Measurements from ENCODE around the gene MTHFSD. TPM values are rescaled to one million over a fixed set of nuclear protein-coding genes. Genes with fewer than 3 reads are reported as not detected.
A peak's percentile ranks its signal among the peaks of the same experiment; 100 is the strongest.

Gene MTHFSD
- polyA plus RNA-seq, 1 donor (not counting 4 experiments of a cell fraction or from before 2014, with no cell fraction given), result 14.7 TPM

- no peak for DNase-seq (ENCODE audit: low read depth, low spot score)
- H3K4me2 ChIP-seq (ENCODE audit: control insufficient read depth, extremely low read depth, insufficient read depth, low read depth, low read length), result peak within 1 kb of the TSS; percentile 46
- H3K4me1 ChIP-seq (ENCODE audit: control insufficient read depth, extremely low read depth, insufficient read depth, low read length), result peaks cover 4% of the 10 kb centered on the region
- peak within 1 kb of the TSS; percentile 37 for H2AFZ ChIP-seq (ENCODE audit: control insufficient read depth, low read length)
- no peaks in the 10 kb centered on the region for H3K9me3 ChIP-seq (ENCODE audit: control insufficient read depth, low read depth, low read length)
- H4K20me1 ChIP-seq (ENCODE audit: control insufficient read depth, extremely low read depth, insufficient read depth, low read length), result peaks cover 2% of the 10 kb centered on the region
- H3K27me3 ChIP-seq (ENCODE audit: control insufficient read depth, extremely low read depth, insufficient read depth, low read length), result peaks cover 98% of the 10 kb centered on the region
- TF ChIP-seq CTCF (optimal IDR thresholded peaks at IDR 0.05 in 1 of 3, IDR thresholded peaks at IDR 0.05 in 1 of 3, conservative IDR thresholded peaks at IDR 0.05 in 1 of 3; ENCODE audit: extremely low read depth in 1 of 3, insufficient read depth in 2 of 3, low read length in 3 of 3), result no peak
- peak; percentile 95 for TF ChIP-seq EZH2 (IDR thresholded peaks at IDR 0.05; ENCODE audit: low read length)
- dilution Hi-C loops (cut with MboI; ENCODE audit: extremely low pct_ligation_motif_present, low sequenced_read_pairs), result loop anchor here (10.0 kb wide), 1 partner anchor 436 kb away; no protein-coding TSS in a partner anchor
- no peak within 1 kb of the TSS for H3K9ac ChIP-seq (ENCODE audit: control insufficient read depth, extremely low read depth, insufficient read depth, low read length)
- no peak for FAIRE-seq
- peak within 1 kb of the TSS; percentile 23 to 41 (median 40) for H3K4me3 ChIP-seq (ENCODE audit: control insufficient read depth in 2 of 3, extremely low read depth in 1 of 3, insufficient read depth in 2 of 3, low read depth in 1 of 3, low read length in 3 of 3)
- H3K27ac ChIP-seq (ENCODE audit: control insufficient read depth, insufficient read depth, low read length), result no peak within 1 kb of the TSS
- no peaks in the 10 kb centered on the region for H3K36me3 ChIP-seq (ENCODE audit: control insufficient read depth in 2 of 2, extremely low read depth in 1 of 2, insufficient read depth in 2 of 2, low read length in 2 of 2)
- no peaks in the 10 kb centered on the region for H3K79me2 ChIP-seq (ENCODE audit: control insufficient read depth, insufficient read depth, low read length)
- H3K9me1 ChIP-seq (ENCODE audit: control insufficient read depth, extremely low read depth, insufficient read depth, low read length), result no peaks in the 10 kb centered on the region
Observed at GRCh38 chr16:86510465-86511261, 44.4 kb downstream of the MTHFSD start, which contains the start of gene FOXF1. Gene FOXF1 (plus strand): TSS chr16:86510527. CDS start chr16:86510570, 43 bp downstream.

DNA sequence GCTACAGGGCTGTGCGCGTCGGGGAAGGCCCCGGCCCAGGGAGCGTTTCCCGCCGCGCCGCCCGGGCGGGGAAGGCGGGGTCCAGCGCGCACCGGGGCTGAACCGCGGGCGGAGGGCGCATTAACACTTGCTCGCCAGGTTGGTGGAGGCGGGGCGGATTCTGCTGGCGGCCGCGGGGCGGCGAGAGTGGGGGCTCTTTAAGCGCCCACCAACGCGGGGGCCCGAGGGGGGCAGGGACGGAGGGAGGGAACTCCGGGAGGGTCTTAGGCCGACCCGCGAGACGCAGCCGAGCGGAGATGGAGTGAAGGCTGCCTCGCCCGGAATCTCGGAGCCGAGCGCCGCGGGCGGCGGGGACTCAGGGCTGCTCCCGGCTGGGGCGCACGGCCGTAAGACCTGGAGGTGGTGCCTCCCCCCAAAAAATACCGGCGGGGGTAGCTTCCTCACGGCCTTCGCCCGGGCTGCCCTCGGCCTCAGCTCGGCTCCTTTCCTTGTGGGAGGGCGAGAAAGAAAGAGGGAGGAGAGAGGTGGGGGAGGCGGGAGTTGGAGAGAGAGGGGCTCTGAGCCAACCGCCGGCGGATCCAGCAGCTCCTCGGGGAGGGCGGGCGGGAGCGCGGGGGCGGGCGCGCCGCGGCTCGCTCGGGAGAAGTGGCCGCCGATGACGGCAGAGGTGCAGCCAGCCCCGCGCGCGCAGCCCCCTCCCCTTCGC lies 45.1 kb downstream of the MTHFSD start:
- peak overlapping the region; percentile 46 for H3K4me2 ChIP-seq (ENCODE audit: control insufficient read depth, extremely low read depth, insufficient read depth, low read depth, low read length)
- FAIRE-seq, result no peak
- DNase-seq (ENCODE audit: low read depth, low spot score), result no peak
- no peak overlapping the region for H3K9ac ChIP-seq (ENCODE audit: control insufficient read depth, extremely low read depth, insufficient read depth, low read length)
- peaks cover 1% of the 10 kb centered on the region for H4K20me1 ChIP-seq (ENCODE audit: control insufficient read depth, extremely low read depth, insufficient read depth, low read length)
- H2AFZ ChIP-seq (ENCODE audit: control insufficient read depth, low read length), result no peak overlapping the region
- H3K79me2 ChIP-seq (ENCODE audit: control insufficient read depth, insufficient read depth, low read length), result no peaks in the 10 kb centered on the region
- H3K4me1 ChIP-seq (ENCODE audit: control insufficient read depth, extremely low read depth, insufficient read depth, low read length), result peaks cover 4% of the 10 kb centered on the region
- H3K27ac ChIP-seq (ENCODE audit: control insufficient read depth, insufficient read depth, low read length), result no peak overlapping the region
- TF ChIP-seq EZH2 (IDR thresholded peaks at IDR 0.05; ENCODE audit: low read length) (peak; percentile 1), CTCF (optimal IDR thresholded peaks at IDR 0.05 in 1 of 3, IDR thresholded peaks at IDR 0.05 in 1 of 3, conservative IDR thresholded peaks at IDR 0.05 in 1 of 3; ENCODE audit: extremely low read depth in 1 of 3, insufficient read depth in 2 of 3, low read length in 3 of 3) (no peak)
- no peaks in the 10 kb centered on the region for H3K9me3 ChIP-seq (ENCODE audit: control insufficient read depth, low read depth, low read length)
- dilution Hi-C loops (cut with MboI; ENCODE audit: extremely low pct_ligation_motif_present, low sequenced_read_pairs), result loop anchor here (10.0 kb wide), 1 partner anchor 435 kb away; no protein-coding TSS in a partner anchor
- H3K4me3 ChIP-seq (ENCODE audit: control insufficient read depth in 2 of 3, extremely low read depth in 1 of 3, insufficient read depth in 2 of 3, low read depth in 1 of 3, low read length in 3 of 3), result peak overlapping the region in 2 of 3 experiments; percentile 23 to 40
- peaks cover 98% of the 10 kb centered on the region for H3K27me3 ChIP-seq (ENCODE audit: control insufficient read depth, extremely low read depth, insufficient read depth, low read length)
- no peaks in the 10 kb centered on the region for H3K36me3 ChIP-seq (ENCODE audit: control insufficient read depth in 2 of 2, extremely low read depth in 1 of 2, insufficient read depth in 2 of 2, low read length in 2 of 2)
- no peaks in the 10 kb centered on the region for H3K9me1 ChIP-seq (ENCODE audit: control insufficient read depth, extremely low read depth, insufficient read depth, low read length)
